ENCODE data around the gene PXMP2.

DNA sequence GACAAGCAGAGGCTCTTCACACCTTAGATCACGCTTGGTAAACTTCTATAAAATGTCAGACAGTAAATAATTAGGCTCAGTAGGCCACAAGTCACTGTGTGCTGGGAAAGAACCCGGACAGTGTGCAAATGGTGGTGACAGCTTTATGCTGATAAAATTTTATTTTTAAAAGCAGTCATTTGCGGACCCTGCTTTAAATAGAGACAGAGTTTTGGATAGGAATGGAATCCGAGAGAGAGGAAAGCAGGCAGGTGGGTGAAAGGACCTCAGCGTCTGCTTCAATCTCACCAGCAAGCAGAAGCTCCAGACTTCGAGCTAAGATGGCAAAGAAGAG, 52.9 kb downstream of the PXMP2 start:
- TF ChIP-seq, protein P1, sequence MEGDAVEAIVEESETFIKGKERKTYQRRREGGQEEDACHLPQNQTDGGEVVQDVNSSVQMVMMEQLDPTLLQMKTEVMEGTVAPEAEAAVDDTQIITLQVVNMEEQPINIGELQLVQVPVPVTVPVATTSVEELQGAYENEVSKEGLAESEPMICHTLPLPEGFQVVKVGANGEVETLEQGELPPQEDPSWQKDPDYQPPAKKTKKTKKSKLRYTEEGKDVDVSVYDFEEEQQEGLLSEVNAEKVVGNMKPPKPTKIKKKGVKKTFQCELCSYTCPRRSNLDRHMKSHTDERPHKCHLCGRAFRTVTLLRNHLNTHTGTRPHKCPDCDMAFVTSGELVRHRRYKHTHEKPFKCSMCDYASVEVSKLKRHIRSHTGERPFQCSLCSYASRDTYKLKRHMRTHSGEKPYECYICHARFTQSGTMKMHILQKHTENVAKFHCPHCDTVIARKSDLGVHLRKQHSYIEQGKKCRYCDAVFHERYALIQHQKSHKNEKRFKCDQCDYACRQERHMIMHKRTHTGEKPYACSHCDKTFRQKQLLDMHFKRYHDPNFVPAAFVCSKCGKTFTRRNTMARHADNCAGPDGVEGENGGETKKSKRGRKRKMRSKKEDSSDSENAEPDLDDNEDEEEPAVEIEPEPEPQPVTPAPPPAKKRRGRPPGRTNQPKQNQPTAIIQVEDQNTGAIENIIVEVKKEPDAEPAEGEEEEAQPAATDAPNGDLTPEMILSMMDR (IDR thresholded peaks at IDR 0.05), result no peak
- TF ChIP-seq POLR2A (IDR thresholded peaks at IDR 0.05), result no peak

Measured in thyroid gland (tissue), 4 donors.